Right hindlimb (tissue), 1 donor: ENCODE data around the gene RAPGEF6.

Source experiments
- DNase-seq: peaks from one replicate; pipeline ENCODE4 v3.0.0-alpha.2; 2018

RAPGEF6 gene

DNA sequence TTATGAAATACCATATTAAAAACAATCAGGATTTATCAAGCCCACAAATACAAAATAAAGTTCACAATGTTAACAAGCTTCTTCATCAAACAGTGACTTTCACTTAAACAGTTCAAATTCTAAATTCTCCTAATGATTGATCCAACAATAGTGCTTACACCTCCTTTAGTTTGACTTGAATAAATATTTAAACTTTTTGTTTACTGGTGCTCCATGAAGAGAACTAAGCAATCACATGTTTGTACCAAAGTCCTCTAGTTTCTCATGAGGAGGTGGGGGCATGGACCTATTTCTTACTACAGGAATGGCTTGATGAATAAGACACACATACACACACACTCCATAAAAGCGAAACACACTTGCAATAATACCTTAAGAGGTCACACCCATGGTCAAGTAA lies 95.8 kb downstream of the RAPGEF6 start:
- no peak for DNase-seq

GRCh38 chr5:131538177-131538593 lies 96.8 kb downstream of the RAPGEF6 start:
- no peak for DNase-seq

DNA sequence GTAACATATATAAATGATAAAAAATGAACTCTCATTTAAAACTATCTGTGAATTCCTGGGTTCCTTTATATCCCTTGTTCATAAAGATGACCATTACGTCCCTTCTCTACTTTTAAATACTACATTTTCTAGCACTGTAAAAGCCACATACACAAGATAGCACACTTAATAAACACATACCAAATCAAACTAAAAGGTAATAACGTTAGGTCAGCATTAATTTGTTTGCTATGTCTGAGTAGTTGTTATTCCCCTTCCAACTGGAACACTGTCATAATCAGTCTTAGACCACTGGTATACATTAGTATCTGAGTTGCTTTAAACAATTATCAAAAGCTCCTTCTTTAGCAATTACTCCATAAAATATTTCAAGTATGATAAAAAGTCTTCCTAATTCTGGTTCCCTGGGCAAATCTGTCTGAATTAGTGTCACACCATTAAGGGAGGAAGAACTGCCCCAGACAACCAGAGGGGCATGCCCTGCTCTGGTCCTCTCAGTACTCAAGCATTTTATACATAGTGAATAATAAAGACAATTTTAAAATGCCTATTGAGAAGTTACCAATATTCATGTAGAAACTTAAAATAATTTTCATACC lies 98.1 kb downstream of the RAPGEF6 start:
- DNase-seq = no peak

DNA sequence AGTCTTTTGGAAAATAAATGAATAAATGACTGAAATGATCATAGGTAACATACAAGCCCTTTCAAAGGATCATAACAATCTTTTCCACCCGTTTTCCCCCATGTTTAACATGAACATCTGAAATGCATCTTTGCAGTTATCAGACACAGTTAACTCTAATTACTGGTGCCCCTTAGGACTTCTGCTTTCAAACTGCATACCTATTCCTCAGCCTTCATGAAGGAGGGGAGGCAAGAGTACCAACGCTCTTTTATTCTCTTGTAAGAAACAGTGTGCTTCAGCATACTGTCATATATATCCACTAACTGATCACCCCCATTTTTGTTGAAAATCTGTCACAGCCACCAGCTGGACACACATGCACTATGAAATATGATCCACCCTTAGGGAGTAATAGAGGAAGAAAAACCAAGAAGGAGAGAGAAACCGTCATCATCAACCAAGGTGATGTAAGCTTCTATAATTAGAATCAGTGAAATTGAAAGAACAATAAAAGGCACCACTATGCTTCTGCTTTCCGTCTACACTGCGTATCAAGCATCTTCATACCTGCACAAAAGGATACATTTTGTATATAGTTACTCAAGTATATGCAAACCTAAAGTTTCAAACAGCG lies 98.7 kb downstream of the RAPGEF6 start:
- DNase-seq = no peak

DNA sequence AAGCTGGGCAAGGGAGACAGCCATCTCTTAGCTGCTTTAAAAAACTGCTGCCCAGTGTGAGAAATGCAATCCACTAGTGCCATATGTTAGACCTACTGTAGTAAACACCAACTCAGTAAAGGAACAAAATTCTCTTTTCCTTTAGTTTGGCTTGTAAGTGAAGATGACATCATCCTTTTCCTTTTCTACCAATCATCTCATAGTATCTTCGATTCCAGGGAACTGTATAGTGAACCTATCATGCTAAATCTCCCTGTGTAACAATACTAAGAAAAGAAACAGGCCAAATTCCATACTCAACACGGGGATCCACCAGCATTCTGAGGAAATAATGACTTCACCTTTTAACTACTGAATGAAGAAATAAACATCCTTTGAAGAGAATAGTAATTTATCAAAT lies 100.1 kb downstream of the RAPGEF6 start:
- no peak for DNase-seq

GRCh38 chr5:131533836-131534235 lies 101.2 kb downstream of the RAPGEF6 start:
- DNase-seq = no peak

DNA sequence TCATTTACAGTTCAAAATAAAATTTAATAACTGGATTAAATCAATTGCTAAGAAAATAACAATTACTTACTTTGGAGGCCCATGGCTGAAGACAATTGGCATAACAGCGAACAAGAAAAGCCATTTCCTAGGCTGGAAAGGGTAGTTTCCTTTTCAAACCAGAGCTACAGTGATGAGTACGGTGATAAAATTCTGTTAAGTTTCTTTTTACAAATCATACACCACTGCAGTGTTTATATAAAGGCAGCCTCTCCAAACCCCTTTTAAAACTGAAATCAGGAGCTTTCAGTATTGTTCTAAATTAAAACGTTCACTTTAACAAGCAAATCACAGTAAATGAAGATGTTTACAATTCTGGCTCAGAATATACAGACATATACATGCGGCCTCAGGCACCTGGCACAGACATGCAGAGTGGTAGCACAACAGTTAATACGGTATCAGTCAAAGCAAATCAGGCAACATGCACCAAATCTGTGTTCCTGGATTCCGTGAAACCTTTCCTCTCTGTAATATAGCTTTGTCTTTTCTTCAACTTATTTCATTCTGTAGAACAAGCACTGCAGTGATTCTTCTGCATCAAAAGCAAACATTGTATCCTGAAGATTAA lies 102.9 kb downstream of the RAPGEF6 start:
- DNase-seq = no peak

DNA sequence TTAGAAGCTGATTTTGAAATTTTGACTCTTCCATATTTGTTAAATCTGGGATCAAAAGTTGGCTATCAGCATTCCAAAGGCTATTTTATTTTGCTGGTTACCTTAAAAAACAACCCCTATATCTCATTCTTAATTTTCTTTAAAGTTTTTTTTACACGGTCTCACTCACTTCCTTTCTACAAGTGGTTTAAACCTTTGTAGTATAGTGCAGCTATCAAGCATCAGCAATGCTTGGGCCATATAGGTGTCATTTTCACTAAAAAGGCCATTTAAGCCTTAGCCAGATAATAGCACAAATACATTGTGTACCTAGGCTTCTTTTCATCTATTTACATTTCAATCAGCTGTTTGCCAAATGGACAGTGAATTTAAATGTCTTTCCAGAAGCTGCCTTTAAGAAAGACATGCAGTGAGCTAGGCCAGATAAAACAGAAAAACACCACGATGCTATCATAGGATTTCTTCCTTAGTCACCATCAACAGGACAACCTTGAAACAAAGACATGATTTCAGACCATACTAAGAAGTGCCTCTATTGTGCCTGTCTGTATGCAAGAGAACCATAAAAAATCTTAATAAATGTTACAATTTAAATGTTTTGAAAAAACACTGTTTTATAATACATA lies 104.2 kb downstream of the RAPGEF6 start:
- DNase-seq = no peak

DNA sequence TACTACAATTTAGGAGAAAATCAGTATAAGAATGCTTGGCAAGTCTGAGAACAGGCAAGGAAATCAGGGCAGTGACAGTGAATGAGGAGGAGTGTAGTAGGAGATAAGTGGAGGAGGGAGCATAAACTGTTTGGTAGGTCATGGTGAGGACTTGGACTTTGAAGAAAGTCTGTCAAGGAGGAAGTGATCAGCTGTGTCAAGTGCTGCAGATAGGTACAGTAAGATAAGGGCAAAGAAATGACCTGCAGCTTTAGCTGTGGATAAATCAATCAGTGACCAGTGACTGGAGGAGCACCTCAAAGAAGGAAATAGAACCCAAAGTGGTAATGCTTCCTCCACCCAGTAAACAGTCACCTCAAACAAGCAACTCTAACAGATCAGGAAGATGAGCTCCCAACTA lies 106.3 kb downstream of the RAPGEF6 start:
- DNase-seq = no peak

DNA sequence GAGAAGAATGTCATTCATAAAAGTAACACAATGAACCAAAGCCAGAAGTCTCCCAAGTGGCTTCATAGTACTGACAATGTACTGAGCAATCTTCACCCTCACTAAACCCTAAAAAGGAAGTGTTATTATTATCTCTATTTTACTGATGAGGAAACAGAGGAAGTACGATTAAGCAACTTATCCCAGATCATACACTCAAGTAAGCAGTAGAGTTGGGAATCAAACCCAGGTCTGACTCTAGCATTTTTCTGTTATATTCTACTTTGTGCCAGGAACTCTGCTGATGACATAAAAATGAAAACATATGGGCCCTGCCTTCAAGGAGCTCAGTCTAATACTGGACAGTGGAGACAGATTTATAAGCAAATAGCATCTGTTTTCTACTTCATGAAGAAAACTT lies 109.2 kb downstream of the RAPGEF6 start:
- DNase-seq = no peak

- DNase-seq = no peak
Observed at GRCh38 chr5:131524431-131524830, 110.6 kb downstream of the RAPGEF6 start.

- no peak for DNase-seq
Observed at GRCh38 chr5:131523500-131524185, 111.4 kb downstream of the RAPGEF6 start.

GRCh38 chr5:131521252-131521651 lies 113.8 kb downstream of the RAPGEF6 start:
- DNase-seq = no peak

DNA sequence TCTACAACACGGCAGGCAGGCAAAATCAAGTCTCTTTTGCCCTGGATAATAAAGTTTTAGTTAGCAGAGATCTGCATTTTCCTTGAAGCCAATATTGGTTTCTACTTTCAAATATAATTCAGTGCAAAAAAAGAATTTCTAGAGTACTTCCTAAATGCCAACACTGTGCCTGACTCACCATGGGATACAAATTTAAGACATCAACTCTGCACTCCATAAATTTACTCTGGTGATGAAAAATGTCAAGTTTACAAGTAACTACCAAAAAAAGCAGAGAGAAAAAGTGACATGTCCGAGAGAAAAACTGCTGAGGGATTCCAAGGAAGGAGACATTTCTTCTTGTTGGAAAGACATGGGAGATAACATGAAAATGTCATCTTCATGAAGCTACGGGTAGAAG lies 119.7 kb downstream of the RAPGEF6 start:
- DNase-seq = no peak

DNA sequence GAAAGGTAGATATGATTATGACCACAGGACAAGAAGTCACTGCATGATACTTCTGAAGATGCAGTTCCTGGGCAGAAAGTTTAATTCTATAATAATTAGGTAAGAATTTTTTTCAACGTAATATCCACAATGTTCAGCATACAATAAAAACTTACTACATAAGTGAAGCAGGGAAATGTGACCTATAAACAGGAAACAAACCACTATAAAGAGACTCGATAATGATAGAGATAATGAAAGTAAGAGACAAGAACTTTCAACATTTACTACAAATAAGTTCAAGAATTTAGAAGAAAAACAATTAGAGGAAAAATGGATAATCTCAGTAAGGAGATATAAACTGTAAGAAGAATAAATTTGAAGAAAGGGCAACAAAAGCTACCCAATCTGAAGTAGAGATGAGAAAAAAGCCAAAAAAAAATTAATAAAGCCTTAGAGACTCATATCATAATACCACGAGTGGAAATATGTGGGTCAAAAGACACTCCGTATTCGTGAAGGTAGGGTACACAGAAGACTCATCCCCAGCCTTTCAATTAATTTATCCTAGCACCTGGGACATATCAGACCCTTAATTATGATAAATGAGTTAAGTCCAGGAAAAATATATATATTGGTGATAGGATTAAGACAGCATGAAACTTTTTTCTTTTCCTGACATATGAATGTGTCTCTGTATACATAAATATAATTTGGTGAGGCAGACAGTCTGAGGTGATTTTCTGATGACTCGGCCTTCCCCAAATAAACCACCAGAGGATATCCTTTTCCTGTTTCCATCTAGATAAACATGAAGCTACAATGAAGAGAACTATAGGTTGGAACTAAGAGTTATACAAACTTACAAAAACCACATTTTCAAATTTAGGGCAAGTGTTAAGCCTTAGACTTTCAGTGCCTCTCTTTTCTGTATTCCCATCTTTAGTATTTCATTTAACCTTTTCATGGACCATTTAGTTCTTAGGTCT lies 120.4 kb downstream of the RAPGEF6 start:
- DNase-seq = no peak

DNA sequence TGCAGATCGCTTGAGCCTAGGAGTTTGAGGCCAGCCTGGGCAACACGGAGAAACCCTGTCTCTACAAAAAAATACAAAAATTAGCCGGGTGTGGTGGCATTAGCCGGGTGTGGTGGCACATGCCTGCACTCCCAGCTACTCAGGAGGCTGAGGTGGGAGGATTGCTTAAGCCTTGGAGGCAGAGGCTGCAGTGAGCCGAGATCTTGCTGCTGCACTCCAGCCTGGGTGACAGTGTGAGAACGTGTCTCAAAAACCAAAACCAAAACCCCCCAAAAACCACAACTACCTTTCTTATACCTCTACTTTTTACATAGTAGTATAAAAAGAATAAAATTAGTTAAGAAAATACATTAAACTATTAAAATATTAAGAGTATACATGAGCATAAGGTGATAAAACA lies 121.2 kb downstream of the RAPGEF6 start:
- DNase-seq = no peak

- DNase-seq = no peak
Observed at GRCh38 chr5:131511934-131512333, 123.1 kb downstream of the RAPGEF6 start.

DNA sequence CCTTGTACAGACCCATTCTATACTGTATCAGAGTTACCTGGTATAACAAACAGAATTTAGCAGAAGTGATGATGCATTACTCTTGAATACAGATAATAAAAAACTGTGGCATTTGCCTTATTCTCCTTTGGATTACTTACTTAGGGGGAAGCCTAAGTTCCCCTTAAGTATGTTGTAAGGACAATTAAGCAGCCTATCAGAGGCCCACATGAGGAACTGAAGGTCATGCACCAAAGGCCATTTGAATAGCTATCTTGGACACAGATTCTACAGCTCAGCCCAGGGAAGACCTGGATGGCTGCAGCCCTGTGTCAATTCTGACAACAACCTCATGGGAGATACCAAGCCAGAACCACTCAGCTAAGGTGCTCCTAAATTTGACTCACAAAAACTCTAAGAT lies 125.2 kb downstream of the RAPGEF6 start:
- DNase-seq = no peak

DNA sequence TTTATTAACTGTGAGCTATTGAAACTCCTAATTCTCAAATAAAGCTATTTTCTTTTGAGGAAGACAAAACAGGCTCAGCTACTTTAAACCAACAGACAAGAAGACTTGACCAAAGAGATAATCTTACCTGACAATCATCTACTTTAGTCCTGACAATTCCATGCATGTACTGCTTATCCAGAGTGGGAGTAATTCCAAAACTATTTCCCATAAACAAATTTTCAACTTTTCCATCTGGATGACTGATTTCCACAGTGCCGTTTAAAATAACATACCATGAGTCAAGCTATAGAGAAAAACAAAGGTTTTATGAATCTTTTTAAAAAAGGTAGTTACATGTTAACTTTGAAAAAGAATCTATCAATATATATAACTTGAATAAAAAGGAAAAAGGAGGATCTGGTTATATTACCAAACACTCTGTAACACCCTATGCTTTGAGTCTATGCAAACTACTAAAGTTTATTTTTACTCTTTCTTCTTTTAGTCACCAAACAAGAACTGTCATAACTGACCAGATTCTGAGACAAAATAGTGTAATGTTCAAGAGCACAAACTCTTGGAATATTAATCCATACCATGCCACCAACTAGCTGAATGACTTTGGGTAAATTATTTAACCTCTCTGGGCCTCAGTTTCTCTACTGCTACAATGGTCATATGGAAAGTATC lies 129.7 kb downstream of the RAPGEF6 start:
- no peak for DNase-seq

- no peak for DNase-seq
Observed at GRCh38 chr5:131496400-131496713, 138.7 kb downstream of the RAPGEF6 start.

DNA sequence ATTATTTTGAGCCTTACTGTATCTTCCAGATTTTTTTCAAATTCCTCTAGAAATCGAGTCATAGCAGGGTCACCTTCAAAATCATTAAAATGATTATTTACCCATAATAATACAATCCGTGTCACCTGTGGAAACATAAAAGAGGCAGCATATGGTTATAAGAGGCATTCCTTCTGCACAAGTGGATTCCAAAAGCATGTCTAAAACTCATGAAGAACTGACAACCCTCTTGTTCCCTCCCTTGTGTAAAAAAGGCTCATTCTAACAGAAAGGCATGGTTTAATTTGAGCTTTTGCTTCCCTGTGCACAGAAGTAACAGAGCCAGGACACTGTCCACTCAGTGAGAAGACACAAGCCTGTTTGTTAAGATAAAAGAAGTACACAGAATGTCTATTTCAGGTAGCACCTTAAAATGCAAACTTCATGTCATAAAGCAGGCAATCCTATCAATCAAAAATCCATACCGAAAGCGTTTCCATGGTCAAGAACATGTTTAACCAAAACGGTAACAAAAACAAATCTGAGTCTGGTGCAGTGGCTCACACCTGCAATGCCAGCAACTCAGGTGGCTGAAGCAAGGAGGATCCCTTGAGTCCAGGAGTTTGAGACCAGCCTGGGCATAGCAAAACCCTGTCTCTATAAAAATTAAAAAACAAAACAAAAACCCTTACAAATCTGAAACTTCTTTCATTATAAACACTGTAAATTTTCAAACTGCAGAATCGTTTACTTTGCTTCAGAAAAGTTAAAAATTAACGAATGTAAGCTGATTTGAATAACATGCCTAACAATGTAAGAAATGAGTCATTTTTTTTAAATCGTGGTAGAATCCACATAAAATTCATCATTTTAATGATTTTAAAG lies 139.3 kb downstream of the RAPGEF6 start:
- DNase-seq = no peak
